UCSD-AML1 (cell line): ENCODE results near the gene SDF4.
"Not testable (repeated sequence)": the region's sequence is repeated elsewhere in the genome, so short reads cannot be mapped to it uniquely, and the experiment has no call there.

Source experiments
- DNase-seq: peaks from one replicate; lab custom pipeline; 2025; ENCODE audit not compliant: unreplicated experiment; lab: John Stamatoyannopoulos, UW

The SDF4 gene

GRCh38 chr1:1259951-1260600, 28.3 kb upstream of the SDF4 start:
- no peak for DNase-seq

- no peak for DNase-seq
These were observed 27.7 kb upstream of the SDF4 start for GRCh38 chr1:1259540-1259939.

DNA sequence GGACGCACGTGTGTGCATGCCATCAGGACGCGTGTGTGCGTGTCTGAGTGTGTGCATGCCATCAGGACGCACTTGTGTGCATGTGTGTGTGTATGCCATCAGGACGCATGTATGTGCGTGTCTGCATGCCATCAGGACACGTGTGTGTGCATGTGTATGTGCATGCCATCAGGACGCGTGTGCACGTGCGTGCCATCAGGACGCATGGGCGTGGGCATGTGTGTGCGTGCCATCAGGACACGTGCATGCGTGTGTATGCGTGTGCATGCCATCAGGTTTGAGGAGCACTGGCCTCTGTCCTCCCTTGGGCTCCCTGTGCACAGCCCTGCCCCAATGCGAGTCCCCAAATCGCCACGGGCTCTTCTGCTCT, 27.3 kb upstream of the SDF4 start:
- DNase-seq: no peak

DNA sequence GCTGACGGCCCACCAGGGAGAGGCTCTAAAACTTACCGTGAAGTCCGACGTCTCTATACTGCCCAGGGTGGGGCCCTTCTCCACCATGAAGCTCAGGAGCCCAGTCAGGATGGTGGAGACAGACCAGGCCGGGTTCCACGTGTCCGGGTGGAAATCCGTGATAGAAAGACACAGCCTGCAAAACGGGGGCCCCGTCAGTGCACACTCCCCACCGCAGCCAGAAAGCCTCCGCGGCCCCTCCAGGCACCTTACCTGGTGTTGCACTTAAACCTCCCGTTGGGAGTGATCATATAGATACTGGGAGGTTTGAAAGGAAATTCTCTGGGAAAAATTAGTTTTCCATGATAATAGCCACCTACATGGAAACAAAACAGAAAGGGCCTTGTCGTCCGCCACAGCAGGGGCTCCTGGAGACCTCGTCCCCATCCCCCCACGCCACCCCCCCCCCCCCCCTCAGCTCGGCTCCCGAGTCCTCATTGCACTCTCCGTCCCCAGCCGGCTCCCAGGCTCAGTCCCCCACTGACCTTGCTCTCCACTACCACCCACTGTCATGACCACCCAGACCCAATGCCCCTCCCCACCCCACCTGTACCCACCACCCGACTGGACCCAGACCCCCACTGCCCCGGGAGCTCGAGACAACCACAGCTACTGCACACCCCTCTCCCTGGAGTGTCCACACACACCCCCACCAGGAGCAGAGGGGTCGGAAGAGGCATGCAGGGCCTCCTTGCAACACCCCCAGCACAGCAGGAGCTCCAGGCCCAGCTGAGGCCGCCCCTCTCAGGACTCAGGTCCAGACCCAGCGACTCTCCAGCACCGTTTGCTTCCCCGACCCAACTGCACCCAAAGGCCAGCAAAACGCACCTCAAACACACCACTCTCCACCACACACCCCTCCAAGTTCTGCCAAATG, 25.4 kb upstream of the SDF4 start:
- no peak for DNase-seq

DNA sequence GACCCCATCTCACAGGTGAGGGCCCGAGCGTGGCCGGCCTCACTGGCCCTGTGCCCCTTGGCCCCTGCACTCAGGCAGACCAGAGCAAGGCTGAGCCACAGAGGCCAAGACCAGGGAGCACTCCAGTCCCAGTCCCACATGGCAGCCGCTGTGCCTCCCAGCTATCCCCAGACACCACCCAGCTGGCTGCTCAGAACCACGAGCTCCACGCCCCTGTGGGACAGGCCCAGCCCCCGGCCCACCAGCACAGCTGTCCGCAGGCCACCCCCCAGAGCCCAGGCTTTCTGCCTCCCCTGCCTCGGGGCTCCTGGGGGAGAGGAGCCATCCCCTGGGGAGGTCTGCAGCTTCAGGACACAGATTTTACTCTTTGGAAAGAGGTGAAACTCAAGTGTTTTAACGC, 23.8 kb upstream of the SDF4 start:
- DNase-seq: no peak

DNA sequence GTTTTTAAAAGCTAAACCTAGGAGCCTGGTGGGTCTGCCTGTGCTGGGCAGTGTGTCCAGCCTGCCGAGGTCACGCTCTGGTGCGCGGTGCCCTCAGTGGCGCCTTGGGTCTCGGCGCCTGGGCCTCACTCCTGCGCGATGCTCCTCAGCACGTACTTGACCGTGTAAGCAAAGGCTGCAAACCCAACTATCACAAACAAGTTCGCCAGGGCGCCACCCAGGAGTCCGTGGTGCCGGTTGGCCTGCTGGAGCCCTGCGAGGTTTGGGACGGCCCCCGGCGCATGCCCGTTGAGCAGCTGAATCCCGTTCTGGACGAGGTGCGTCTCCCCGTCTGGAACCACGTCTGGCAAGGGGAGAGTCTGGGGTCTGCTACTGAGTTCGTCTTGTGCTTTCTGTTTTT, 23.3 kb upstream of the SDF4 start:
- DNase-seq: no peak

- no peak for DNase-seq
These were observed 22.8 kb upstream of the SDF4 start for GRCh38 chr1:1254667-1254998.

GRCh38 chr1:1253972-1254666, 22.3 kb upstream of the SDF4 start:
- no peak for DNase-seq

DNA sequence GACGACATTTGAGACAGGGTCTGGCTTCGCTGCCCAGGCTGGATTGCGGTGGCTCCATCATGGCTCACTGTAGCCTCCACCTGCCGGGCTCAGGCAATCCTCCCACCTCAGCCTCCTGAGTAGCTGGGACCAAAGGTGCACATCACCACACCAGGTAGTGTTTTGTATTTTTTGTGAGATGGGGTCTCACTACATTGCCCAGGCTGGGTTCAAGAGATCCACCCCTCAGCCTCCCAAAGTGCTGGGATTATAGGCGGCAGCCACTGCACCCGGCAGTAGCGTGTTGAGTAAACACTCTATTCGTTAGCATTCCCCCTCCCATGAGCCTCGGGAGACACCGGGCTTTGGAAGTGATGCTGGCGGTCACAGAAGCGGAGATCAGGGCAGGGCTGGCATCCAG, 21.5 kb upstream of the SDF4 start:
- no peak for DNase-seq

- DNase-seq: peak; percentile 33
These were observed 19.0 kb upstream of the SDF4 start for GRCh38 chr1:1250786-1251284.

GRCh38 chr1:1248009-1248913, 16.5 kb upstream of the SDF4 start:
- DNase-seq: not testable (repeated sequence)

- DNase-seq: no peak
These were observed 15.6 kb upstream of the SDF4 start for GRCh38 chr1:1247341-1247913.

GRCh38 chr1:1246577-1247340, 15.0 kb upstream of the SDF4 start, which contains the start of gene C1QTNF12:
Gene C1QTNF12, minus strand, starts transcription at chr1:1246722. Its CDS starts 32 bp downstream, at chr1:1246690.
- no peak for DNase-seq

- DNase-seq: no peak
These were observed 14.2 kb upstream of the SDF4 start for GRCh38 chr1:1245817-1246576.

DNA sequence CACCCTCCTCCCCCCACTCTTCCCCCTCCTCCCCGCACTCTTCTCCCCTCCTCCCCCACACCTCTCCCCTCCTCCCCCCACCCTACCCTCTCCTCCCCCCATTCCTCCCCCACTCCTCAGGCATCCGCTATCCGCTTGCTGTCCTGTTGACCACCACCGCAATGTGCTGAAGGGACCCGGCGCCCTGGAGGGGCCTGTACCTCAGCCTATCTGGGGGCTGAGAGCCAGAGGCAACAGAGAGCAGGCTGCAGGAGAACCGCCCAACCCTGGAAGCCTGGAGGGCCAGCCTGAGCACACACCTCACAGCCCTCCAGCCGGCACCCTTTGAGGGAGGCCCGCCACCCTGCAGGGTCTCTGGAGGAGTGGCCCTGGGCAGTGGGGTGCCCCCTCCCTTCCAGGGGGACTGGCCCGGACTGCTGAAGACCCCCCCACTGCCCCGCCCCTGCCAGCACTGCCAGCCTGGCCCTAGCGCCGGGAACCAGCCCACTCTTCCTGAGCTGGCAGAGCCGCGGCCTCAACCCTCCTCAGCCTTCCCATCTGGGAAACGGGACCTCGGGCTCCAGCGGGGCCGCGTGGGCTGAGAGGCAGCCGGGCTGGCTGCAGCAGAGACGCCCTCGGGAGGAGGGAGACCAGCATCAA, 13.5 kb upstream of the SDF4 start:
- DNase-seq: no peak

GRCh38 chr1:1244192-1244811, 12.5 kb upstream of the SDF4 start:
- no peak for DNase-seq

DNA sequence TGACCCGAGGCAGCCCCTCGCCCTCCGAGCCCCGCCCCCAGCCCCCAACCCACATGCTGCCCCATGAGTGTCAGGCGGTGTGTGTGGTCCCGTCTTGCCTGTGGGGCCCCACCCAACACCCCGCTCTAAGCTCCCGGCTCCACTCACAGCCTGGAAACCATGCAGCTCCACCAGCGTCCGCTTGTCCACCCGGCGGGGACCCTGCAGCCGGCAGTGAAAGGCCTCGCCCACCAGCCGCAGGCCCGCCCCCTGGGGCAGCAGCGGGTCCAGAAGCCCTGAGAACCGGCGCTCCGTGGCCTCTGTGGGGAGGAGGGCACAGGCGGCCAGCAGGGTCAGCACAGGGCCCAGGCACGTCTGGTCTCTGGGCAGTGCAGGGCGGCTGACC, 12.0 kb upstream of the SDF4 start:
- no peak for DNase-seq

GRCh38 chr1:1243266-1243660, 11.5 kb upstream of the SDF4 start:
- DNase-seq: no peak
